Measurements from ENCODE around the gene NMRK1.
A peak's percentile ranks its signal among the peaks of the same experiment; 100 is the strongest.

Gene NMRK1

DNA sequence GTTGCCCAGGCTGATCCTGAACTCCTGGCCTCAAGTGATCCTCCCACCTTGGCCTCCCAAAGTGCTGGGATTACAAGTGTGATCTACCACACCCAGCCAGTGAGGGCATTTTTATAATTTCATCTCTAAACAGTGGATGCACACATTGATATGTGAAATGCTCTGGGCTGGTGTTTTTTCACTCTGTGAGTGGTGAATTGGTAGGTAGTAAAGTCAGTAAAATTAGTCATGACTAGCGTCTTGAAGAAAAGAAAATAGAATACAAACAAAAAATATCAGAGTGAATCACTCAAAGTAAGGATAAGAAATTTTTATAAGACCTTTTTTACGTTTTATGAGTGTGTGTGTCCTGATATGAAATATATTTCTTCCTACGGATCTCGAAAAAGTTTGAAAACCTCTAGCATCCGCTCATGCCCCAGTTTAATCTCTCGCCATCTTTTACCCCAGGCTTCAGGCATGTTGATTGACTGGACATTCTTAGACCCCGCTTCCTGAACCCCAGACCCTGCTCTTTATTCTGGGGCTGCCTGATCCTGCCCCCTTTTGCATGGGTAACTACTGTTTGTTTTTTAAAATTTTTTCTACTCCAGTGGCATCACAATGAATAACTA lies 14.3 kb upstream of the NMRK1 start:
- no peak for DNase-seq (ENCODE audit: low spot score)

GRCh38 chr9:75101004-75101588 lies 13.1 kb upstream of the NMRK1 start:
- no peak for DNase-seq (ENCODE audit: low spot score)

- DNase-seq (ENCODE audit: low spot score), result no peak
These were observed 8.8 kb upstream of the NMRK1 start for GRCh38 chr9:75096796-75097195.

GRCh38 chr9:75092766-75093165 lies 4.8 kb upstream of the NMRK1 start:
- no peak for DNase-seq (ENCODE audit: low spot score)

GRCh38 chr9:75090579-75090978 lies 2.6 kb upstream of the NMRK1 start:
- no peak for DNase-seq (ENCODE audit: low spot score)

GRCh38 chr9:75089373-75089766 lies 1.4 kb upstream of the NMRK1 start:
- no peak for DNase-seq (ENCODE audit: low spot score)

- DNase-seq (ENCODE audit: low spot score), result peak; percentile 33
These were observed 854 bp upstream of the NMRK1 start for GRCh38 chr9:75088646-75089372.

DNA sequence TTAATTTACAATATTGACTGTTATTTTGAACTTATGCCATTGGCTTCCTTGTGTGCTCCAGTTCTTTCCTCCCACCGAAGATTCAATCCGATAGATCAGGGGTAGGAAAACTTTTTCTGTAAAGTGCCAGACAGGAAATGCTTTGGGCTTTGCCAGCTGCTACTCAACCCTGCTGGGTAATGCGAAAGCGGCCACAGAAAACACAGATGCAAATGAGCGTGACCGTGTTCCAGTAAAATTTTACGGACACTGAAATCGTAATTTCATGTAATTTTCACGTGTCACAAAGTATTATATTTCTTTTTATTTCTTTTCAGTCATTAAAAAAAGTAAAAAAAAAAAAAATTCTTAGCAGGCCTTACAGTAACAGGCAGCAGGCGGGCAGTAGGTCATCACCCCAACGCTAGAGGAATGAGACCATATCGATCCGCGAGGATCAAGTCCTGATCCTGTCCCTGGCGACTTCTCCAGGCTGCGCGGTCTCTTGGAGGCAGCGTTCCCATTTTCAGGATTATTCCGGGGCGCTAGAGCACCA lies 599 bp downstream of the NMRK1 start:
- peak; percentile 57 for DNase-seq (ENCODE audit: low spot score)

- DNase-seq (ENCODE audit: low spot score), result peak; percentile 37
These were observed 1.2 kb downstream of the NMRK1 start for GRCh38 chr9:75086541-75087288.

- DNase-seq (ENCODE audit: low spot score), result no peak
These were observed 2.3 kb downstream of the NMRK1 start for GRCh38 chr9:75085640-75086039.

GRCh38 chr9:75084081-75084672 lies 3.8 kb downstream of the NMRK1 start:
- no peak for DNase-seq (ENCODE audit: low spot score)

DNA sequence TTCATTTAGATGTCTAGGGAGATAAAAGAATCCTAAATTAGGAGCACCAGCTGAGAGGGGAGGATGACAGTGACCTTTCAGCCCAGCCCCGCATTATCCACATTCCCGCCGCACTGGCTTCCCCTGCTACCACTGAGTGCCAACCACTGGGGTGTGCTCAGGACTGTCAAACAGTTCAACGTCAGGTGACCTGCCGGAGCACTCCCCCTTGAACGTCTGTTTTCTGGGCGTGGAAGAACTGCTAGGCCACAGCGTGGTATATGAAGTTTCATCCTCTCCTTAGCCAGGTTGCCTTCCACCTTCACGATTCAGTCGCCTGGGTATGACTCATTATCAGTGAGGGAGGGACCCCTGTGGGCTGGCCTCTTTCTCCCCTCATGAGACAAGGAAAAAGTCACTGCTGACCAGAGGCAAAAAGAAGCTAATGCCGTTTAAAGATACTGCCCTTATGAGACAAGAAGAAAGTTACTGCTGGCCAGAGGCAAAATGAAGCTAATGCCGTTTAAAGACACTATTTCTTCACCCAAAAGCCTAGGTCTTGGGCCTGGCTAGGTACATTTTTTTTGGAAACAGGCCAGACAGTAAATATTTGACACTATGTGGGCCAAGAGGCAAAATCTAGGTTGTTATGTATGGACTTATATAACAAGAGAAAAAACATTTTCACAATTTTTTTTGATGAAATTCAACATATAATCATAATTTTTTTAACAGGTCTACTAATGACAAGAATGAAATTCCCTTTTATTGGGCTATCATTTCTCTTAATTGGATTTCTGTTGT lies 4.6 kb downstream of the NMRK1 start:
- DNase-seq (ENCODE audit: low spot score), result no peak

- no peak for DNase-seq (ENCODE audit: low spot score)
These were observed 6.3 kb downstream of the NMRK1 start for GRCh38 chr9:75081632-75082031.

DNA sequence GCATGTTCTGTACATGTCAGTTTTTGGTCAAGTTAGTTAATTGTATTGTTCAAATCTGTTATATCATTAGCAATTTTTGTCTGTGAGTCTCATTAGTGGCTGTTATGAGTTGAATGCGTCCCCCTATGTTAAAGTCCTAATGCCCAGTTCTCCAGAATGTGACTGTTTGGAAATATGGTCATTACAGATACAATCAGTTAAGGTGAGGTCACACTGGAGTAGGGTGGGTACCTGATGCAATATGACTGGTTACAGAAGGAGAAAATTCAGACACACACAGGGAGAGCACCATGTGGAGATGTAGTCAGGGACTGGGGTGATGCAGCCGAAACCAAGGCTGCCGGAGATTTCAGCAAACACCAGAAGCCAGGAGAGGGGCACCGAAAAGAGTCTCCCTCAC lies 15.1 kb downstream of the NMRK1 start:
- DNase-seq (ENCODE audit: low spot score), result no peak

- DNase-seq (ENCODE audit: low spot score), result peak; percentile 36
These were observed 16.3 kb downstream of the NMRK1 start for GRCh38 chr9:75071530-75072122.

DNA sequence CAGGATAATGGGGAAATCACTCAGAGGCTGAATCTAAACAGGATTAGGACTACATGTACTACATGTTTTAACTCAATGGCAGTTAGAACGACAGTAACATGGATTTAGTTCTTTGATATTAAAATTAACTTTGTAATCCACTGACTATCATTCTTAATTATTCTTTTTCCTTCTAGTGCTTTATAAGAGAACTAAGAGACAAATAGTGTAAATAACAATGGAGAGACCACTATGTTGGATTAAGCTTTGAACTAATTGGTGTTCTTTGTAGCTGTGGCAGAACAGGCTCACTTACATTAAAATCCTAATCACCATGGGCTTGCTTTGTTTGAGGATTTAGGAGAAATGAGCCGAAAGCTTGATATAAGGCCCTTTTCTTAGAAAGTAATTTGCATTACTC lies 18.8 kb downstream of the NMRK1 start:
- DNase-seq (ENCODE audit: low spot score), result no peak

DNA sequence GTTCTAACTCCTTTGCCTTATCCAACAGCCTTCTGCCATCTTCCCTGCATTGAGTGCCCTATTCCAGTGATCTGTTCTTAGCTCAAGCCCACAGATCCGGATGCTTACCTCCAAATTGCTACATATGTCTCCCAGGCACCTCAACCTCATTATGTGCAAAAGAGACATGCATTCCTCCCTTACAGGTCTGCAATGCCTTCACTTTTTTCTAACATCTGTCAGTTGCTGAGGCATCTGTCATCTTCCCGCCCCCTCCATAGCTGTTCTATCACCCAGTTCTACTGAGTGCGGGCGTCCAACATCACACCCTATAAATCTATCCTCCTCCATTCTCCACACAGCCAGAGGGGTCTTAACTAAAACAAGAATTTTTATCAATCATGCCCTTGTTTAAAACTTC lies 20.1 kb downstream of the NMRK1 start:
- no peak for DNase-seq (ENCODE audit: low spot score)

GRCh38 chr9:75065510-75065909 lies 22.4 kb downstream of the NMRK1 start:
- DNase-seq (ENCODE audit: low spot score), result no peak

- no peak for DNase-seq (ENCODE audit: low spot score)
These were observed 23.5 kb downstream of the NMRK1 start for GRCh38 chr9:75064307-75065025.

GRCh38 chr9:75063556-75064305 lies 24.2 kb downstream of the NMRK1 start:
- no peak for DNase-seq (ENCODE audit: low spot score)
